ENCODE results near the gene LRRC8E.

DNA sequence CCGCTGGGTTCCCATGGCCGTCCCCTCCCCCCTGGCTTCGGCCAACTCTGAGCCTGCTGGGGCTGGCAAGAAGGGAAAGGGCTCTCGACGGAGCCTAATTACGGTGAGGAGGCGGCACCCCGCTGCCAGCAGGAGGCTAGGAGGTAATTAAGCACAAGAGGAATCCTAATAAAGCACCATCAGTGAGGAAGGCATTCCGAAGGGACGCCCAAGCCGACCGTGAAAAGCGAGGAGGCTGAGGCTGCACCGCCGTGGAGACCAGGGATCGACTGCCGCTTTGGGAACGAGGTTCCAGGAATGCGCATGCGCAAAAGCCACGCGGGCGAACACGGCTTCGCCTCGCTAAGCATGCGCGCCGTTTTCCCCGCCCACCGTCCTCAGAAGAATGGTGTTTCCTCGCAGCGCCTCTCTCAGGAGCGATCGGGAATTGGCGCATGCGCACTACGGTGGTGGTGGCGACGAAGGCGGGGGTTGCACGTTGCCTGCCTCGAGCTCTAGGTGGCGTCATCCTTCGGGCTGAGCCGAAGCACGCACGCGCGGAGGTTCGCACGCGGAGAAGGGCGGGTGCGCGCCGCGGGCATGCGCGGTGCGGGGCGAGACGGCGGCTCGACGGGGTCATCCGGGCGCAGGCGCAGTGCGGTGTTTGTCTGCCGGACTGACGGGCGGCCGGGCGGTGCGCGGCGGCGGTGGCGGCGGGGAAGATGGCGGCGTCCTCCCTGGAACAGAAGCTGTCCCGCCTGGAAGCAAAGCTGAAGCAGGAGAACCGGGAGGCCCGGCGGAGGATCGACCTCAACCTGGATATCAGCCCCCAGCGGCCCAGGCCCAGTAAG is 15.1 kb downstream of the LRRC8E start, which contains the start of gene MAP2K7:
- TF ChIP-seq TAF1 (conservative IDR thresholded peaks at IDR 0.05) = no peak
- TF ChIP-seq, protein P1, sequence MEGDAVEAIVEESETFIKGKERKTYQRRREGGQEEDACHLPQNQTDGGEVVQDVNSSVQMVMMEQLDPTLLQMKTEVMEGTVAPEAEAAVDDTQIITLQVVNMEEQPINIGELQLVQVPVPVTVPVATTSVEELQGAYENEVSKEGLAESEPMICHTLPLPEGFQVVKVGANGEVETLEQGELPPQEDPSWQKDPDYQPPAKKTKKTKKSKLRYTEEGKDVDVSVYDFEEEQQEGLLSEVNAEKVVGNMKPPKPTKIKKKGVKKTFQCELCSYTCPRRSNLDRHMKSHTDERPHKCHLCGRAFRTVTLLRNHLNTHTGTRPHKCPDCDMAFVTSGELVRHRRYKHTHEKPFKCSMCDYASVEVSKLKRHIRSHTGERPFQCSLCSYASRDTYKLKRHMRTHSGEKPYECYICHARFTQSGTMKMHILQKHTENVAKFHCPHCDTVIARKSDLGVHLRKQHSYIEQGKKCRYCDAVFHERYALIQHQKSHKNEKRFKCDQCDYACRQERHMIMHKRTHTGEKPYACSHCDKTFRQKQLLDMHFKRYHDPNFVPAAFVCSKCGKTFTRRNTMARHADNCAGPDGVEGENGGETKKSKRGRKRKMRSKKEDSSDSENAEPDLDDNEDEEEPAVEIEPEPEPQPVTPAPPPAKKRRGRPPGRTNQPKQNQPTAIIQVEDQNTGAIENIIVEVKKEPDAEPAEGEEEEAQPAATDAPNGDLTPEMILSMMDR (IDR thresholded peaks at IDR 0.05; ENCODE audit: low read depth, low read length, missing input control) = peak; percentile 30
- TF ChIP-seq RAD21 (IDR thresholded peaks at IDR 0.05) = peak in 1 of 2 donors; percentile 56
- TF ChIP-seq, protein P2, sequence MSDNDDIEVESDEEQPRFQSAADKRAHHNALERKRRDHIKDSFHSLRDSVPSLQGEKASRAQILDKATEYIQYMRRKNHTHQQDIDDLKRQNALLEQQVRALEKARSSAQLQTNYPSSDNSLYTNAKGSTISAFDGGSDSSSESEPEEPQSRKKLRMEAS (IDR thresholded peaks at IDR 0.05) = peak; percentile 99
- peak; percentile 63 for TF ChIP-seq SP1 (IDR thresholded peaks at IDR 0.05)
- TF ChIP-seq, protein P3, sequence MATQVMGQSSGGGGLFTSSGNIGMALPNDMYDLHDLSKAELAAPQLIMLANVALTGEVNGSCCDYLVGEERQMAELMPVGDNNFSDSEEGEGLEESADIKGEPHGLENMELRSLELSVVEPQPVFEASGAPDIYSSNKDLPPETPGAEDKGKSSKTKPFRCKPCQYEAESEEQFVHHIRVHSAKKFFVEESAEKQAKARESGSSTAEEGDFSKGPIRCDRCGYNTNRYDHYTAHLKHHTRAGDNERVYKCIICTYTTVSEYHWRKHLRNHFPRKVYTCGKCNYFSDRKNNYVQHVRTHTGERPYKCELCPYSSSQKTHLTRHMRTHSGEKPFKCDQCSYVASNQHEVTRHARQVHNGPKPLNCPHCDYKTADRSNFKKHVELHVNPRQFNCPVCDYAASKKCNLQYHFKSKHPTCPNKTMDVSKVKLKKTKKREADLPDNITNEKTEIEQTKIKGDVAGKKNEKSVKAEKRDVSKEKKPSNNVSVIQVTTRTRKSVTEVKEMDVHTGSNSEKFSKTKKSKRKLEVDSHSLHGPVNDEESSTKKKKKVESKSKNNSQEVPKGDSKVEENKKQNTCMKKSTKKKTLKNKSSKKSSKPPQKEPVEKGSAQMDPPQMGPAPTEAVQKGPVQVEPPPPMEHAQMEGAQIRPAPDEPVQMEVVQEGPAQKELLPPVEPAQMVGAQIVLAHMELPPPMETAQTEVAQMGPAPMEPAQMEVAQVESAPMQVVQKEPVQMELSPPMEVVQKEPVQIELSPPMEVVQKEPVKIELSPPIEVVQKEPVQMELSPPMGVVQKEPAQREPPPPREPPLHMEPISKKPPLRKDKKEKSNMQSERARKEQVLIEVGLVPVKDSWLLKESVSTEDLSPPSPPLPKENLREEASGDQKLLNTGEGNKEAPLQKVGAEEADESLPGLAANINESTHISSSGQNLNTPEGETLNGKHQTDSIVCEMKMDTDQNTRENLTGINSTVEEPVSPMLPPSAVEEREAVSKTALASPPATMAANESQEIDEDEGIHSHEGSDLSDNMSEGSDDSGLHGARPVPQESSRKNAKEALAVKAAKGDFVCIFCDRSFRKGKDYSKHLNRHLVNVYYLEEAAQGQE (IDR thresholded peaks at IDR 0.05) = peak; percentile 26
- TF ChIP-seq, protein P4, sequence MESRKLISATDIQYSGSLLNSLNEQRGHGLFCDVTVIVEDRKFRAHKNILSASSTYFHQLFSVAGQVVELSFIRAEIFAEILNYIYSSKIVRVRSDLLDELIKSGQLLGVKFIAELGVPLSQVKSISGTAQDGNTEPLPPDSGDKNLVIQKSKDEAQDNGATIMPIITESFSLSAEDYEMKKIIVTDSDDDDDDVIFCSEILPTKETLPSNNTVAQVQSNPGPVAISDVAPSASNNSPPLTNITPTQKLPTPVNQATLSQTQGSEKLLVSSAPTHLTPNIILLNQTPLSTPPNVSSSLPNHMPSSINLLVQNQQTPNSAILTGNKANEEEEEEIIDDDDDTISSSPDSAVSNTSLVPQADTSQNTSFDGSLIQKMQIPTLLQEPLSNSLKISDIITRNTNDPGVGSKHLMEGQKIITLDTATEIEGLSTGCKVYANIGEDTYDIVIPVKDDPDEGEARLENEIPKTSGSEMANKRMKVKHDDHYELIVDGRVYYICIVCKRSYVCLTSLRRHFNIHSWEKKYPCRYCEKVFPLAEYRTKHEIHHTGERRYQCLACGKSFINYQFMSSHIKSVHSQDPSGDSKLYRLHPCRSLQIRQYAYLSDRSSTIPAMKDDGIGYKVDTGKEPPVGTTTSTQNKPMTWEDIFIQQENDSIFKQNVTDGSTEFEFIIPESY (IDR thresholded peaks at IDR 0.05) = no peak
- peak in 1 of 2 donors; percentile 31 for TF ChIP-seq EGR1 (IDR thresholded peaks at IDR 0.05; ENCODE audit: low read depth in 2 of 2)
